ENCODE measurements around the gene IRF7. TPM values are rescaled to one million over a fixed set of nuclear protein-coding genes. Genes with fewer than 3 reads are reported as not detected.

Gene IRF7
- total and polyA plus RNA-seq, 2 donors from 2014 or later: 21.5 to 36.7 TPM

DNA sequence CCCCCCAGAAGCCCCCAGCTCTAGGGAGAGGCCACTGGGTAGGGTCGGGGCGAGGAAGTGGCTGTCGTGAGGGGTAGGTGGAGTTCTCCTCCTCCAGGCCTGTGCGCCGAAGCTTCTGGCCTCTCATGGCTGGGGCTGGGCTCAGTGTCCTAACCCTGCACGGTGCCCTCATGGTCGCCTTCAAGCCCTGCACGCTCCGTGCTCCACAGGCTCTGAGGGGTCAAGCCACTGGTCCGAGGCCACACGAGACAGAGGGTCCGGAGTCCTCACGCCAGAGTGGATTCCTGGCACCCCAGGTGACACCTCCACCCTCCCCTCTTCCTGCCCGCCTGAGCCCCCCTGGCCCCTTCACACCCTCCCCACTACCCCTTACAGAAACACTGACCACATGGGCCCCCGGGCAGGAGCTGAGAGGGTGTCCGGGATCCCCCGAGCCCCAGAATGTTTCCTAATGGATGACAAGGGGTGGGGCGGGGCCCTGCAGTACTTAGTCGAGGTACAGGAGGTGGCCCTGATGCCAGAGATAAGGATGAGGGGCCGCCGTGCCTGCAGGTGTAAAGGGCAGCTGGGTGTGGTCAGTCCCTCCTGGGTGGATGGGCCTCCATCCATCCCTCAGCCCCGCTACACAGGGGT, 10.0 kb upstream of the IRF7 start:
- Histone ChIP-seq H3K27ac (ENCODE audit: low read depth in 2 of 2, low read length in 2 of 2) (no peak overlapping the region), H3K9me3 (ENCODE audit: control insufficient read depth in 2 of 3, insufficient read depth in 1 of 3, low read length in 3 of 3) (no peaks in the 10 kb centered on the region), H3K9ac (ENCODE audit: low read length in 3 of 3) (no peak overlapping the region)

GRCh38 chr11:624705-625635, 9.2 kb upstream of the IRF7 start, which contains the start of gene CDHR5:
CDHR5 (minus strand) TSS chr11:624955; CDS start chr11:624902, 53 bp downstream.
- H3K27me3 ChIP-seq (ENCODE audit: control insufficient read depth, insufficient read depth, low read length): peaks cover 4% of the 10 kb centered on the region
- intact Hi-C loops (cut with DNase I): no loop called here
- H3K27ac ChIP-seq (ENCODE audit: low read depth in 2 of 2, low read length in 2 of 2): no peak within 1 kb of the TSS
- FAIRE-seq: no peak
- H3K4me1 ChIP-seq (ENCODE audit: control insufficient read depth in 2 of 3, insufficient read depth in 2 of 3, low read depth in 1 of 3, low read length in 3 of 3): no peaks in the 10 kb centered on the region
- H3K9me3 ChIP-seq (ENCODE audit: control insufficient read depth in 2 of 3, insufficient read depth in 1 of 3, low read length in 3 of 3): no peaks in the 10 kb centered on the region
- TF ChIP-seq, protein P1, sequence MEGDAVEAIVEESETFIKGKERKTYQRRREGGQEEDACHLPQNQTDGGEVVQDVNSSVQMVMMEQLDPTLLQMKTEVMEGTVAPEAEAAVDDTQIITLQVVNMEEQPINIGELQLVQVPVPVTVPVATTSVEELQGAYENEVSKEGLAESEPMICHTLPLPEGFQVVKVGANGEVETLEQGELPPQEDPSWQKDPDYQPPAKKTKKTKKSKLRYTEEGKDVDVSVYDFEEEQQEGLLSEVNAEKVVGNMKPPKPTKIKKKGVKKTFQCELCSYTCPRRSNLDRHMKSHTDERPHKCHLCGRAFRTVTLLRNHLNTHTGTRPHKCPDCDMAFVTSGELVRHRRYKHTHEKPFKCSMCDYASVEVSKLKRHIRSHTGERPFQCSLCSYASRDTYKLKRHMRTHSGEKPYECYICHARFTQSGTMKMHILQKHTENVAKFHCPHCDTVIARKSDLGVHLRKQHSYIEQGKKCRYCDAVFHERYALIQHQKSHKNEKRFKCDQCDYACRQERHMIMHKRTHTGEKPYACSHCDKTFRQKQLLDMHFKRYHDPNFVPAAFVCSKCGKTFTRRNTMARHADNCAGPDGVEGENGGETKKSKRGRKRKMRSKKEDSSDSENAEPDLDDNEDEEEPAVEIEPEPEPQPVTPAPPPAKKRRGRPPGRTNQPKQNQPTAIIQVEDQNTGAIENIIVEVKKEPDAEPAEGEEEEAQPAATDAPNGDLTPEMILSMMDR (IDR thresholded peaks at IDR 0.05; ENCODE audit: borderline replicate concordance, extremely low read depth, insufficient read depth): no peak
- peak in 4 of 5 donors; percentile 45 to 75 (median 67) for DNase-seq
- H3K36me3 ChIP-seq (ENCODE audit: control insufficient read depth in 2 of 3, insufficient read depth in 3 of 3, low read length in 3 of 3): no peaks in the 10 kb centered on the region
- H3K4me3 ChIP-seq (ENCODE audit: low read length in 3 of 3): peak within 1 kb of the TSS in 2 of 3 donors; percentile 49 to 61
- peak within 1 kb of the TSS in 1 of 3 donors; percentile 46 for H3K9ac ChIP-seq (ENCODE audit: low read length in 3 of 3)

More for the DNA sequence above, 10.0 kb upstream of the IRF7 start:
- Histone ChIP-seq H3K27me3 (ENCODE audit: control insufficient read depth, insufficient read depth, low read length) (peaks cover 4% of the 10 kb centered on the region), H3K4me3 (ENCODE audit: low read length in 3 of 3) (no peak overlapping the region), H3K36me3 (ENCODE audit: control insufficient read depth in 2 of 3, insufficient read depth in 3 of 3, low read length in 3 of 3) (no peaks in the 10 kb centered on the region), H3K4me1 (ENCODE audit: control insufficient read depth in 2 of 3, insufficient read depth in 2 of 3, low read depth in 1 of 3, low read length in 3 of 3) (no peaks in the 10 kb centered on the region)
- intact Hi-C loops (cut with DNase I): no loop called here
- DNase-seq: peak in 2 of 5 donors; percentile 64 to 68
- FAIRE-seq: no peak
- TF ChIP-seq, protein P1 (IDR thresholded peaks at IDR 0.05; ENCODE audit: borderline replicate concordance, extremely low read depth, insufficient read depth): no peak

GRCh38 chr11:623999-624704, 8.4 kb upstream of the IRF7 start:
- no peaks in the 10 kb centered on the region for H3K4me1 ChIP-seq (ENCODE audit: control insufficient read depth in 2 of 3, insufficient read depth in 2 of 3, low read depth in 1 of 3, low read length in 3 of 3)
- no peak for FAIRE-seq
- H3K4me3 ChIP-seq (ENCODE audit: low read length in 3 of 3): peak overlapping the region in 2 of 3 donors; percentile 49 to 61
- intact Hi-C loops (cut with DNase I): no loop called here
- TF ChIP-seq, protein P1 (IDR thresholded peaks at IDR 0.05; ENCODE audit: borderline replicate concordance, extremely low read depth, insufficient read depth): no peak
- no peaks in the 10 kb centered on the region for H3K9me3 ChIP-seq (ENCODE audit: control insufficient read depth in 2 of 3, insufficient read depth in 1 of 3, low read length in 3 of 3)
- peaks cover 4% of the 10 kb centered on the region for H3K27me3 ChIP-seq (ENCODE audit: control insufficient read depth, insufficient read depth, low read length)
- peak overlapping the region in 1 of 3 donors; percentile 46 for H3K9ac ChIP-seq (ENCODE audit: low read length in 3 of 3)
- no peak overlapping the region for H3K27ac ChIP-seq (ENCODE audit: low read depth in 2 of 2, low read length in 2 of 2)
- peak in 2 of 5 donors; percentile 70 to 79 for DNase-seq
- no peaks in the 10 kb centered on the region for H3K36me3 ChIP-seq (ENCODE audit: control insufficient read depth in 2 of 3, insufficient read depth in 3 of 3, low read length in 3 of 3)

All from kidney (tissue), 14 donors.